GM19328 (cell line): ENCODE data around the gene MIPEP.
"Not testable (repeated sequence)": the region's sequence is repeated elsewhere in the genome, so short reads cannot be mapped to it uniquely, and the experiment has no call there.

ENCODE experiments used
- ATAC-seq: cut with Tn5 transposase; IDR thresholded peaks from one replicate; pipeline ENCODE4 v1.9.1; 2021; ENCODE audit warnings: mild to moderate bottlenecking, moderate library complexity; ENCODE audit not compliant: unreplicated experiment

MIPEP gene

GRCh38 chr13:23888658-23889614, at the start of gene MIPEP:
Gene MIPEP, minus strand, starts transcription at chr13:23889400. Its CDS starts 80 bp downstream, at chr13:23889320.
- ATAC-seq, result peak; percentile 97

- no peak for ATAC-seq
Observed at GRCh38 chr13:23934520-23934919, 45.3 kb upstream of the MIPEP start.

GRCh38 chr13:23928985-23929384, 39.8 kb upstream of the MIPEP start:
- no peak for ATAC-seq

- ATAC-seq, result no peak
Observed at GRCh38 chr13:23923031-23923430, 33.8 kb upstream of the MIPEP start.

GRCh38 chr13:23922005-23922932, 33.1 kb upstream of the MIPEP start:
- no peak for ATAC-seq

GRCh38 chr13:23921451-23921888, 32.3 kb upstream of the MIPEP start:
- ATAC-seq, result no peak

- ATAC-seq, result no peak
Observed at GRCh38 chr13:23919006-23919405, 29.8 kb upstream of the MIPEP start.

GRCh38 chr13:23918208-23918607, 29.0 kb upstream of the MIPEP start:
- no peak for ATAC-seq

GRCh38 chr13:23915308-23915707, 26.1 kb upstream of the MIPEP start:
- no peak for ATAC-seq

- no peak for ATAC-seq
Observed at GRCh38 chr13:23912469-23912868, 23.3 kb upstream of the MIPEP start.

- no peak for ATAC-seq
Observed at GRCh38 chr13:23909606-23910005, 20.4 kb upstream of the MIPEP start.

GRCh38 chr13:23905766-23906165, 16.6 kb upstream of the MIPEP start:
- ATAC-seq, result no peak

- ATAC-seq, result no peak
Observed at GRCh38 chr13:23903906-23904280, 14.7 kb upstream of the MIPEP start.

- no peak for ATAC-seq
Observed at GRCh38 chr13:23902975-23903905, 14.0 kb upstream of the MIPEP start.

- ATAC-seq, result no peak
Observed at GRCh38 chr13:23901365-23901764, 12.2 kb upstream of the MIPEP start.

GRCh38 chr13:23899555-23899954, 10.4 kb upstream of the MIPEP start:
- no peak for ATAC-seq

- no peak for ATAC-seq
Observed at GRCh38 chr13:23898101-23898500, 8.9 kb upstream of the MIPEP start.

GRCh38 chr13:23897452-23897919, 8.3 kb upstream of the MIPEP start, which contains the start of gene C1QTNF9B:
Gene C1QTNF9B, minus strand, starts transcription at chr13:23897502.
- ATAC-seq, result not testable (repeated sequence)

- not testable (repeated sequence) for ATAC-seq
Observed at GRCh38 chr13:23894746-23895145, 5.5 kb upstream of the MIPEP start.

GRCh38 chr13:23893791-23894190, 4.6 kb upstream of the MIPEP start:
- not testable (repeated sequence) for ATAC-seq
